GM23338 (cell line): ENCODE measurements around the gene DDC. TPM values are rescaled to one million over a fixed set of nuclear protein-coding genes. Genes with fewer than 3 reads are reported as not detected.

ENCODE experiments used
- ATAC-seq: fragments of 200-7000 bp; cut with Tn5 transposase; 3 replicates; pipeline ENCODE4 v1.9.1; 2020
- DNase-seq: peaks from one replicate; pipeline ENCODE4 v3.0.0-alpha.2; 2015; ENCODE audit warnings: low spot score
- H2AFZ ChIP-seq: fragments of 200-600 bp; sonication (generic); 2 replicates; pipeline ENCODE4 v1.8.0; 2016; ENCODE audit warnings: antibody characterized with exemption, mild to moderate bottlenecking, moderate library complexity
- H3F3A ChIP-seq: fragments of 200-600 bp; sonication (generic); replicated peaks from 2 replicates; pipeline ENCODE4 v1.8.0; 2017; ENCODE audit warnings: antibody characterized with exemption, mixed run types, low read depth
- H3K27ac ChIP-seq: fragments of 200-600 bp; sonication (generic); 2 replicates; pipeline ENCODE4 v1.6.1; 2016; ENCODE audit warnings: low read depth
- H3K27me3 ChIP-seq: fragments of 200-600 bp; sonication (generic); 2 replicates; pipeline ENCODE4 v1.8.0; 2016; ENCODE audit warnings: mild to moderate bottlenecking, mixed run types, moderate library complexity; ENCODE audit not compliant: insufficient read depth
- H3K36me3 ChIP-seq: fragments of 200-600 bp; sonication (generic); 2 replicates; pipeline ENCODE4 v1.8.0; 2016; ENCODE audit warnings: mild to moderate bottlenecking; ENCODE audit not compliant: insufficient read depth
- H3K4me1 ChIP-seq: fragments of 200-600 bp; sonication (generic); 2 replicates; pipeline ENCODE4 v1.8.0; 2016; ENCODE audit warnings: mild to moderate bottlenecking, moderate library complexity; ENCODE audit not compliant: insufficient read depth
- H3K4me2 ChIP-seq: fragments of 200-600 bp; sonication (generic); 2 replicates; pipeline ENCODE4 v1.7.1; 2017; ENCODE audit warnings: mixed run types
- H3K4me3 ChIP-seq: fragments of 200-600 bp; sonication (generic); 2 replicates; pipeline ENCODE4 v1.6.1; 2016; ENCODE audit warnings: mixed run types
- H3K79me2 ChIP-seq: fragments of 200-600 bp; sonication (generic); replicated peaks from 2 replicates; pipeline ENCODE4 v1.8.0; 2017; ENCODE audit warnings: mild to moderate bottlenecking; ENCODE audit not compliant: insufficient read depth
- H3K9me2 ChIP-seq: fragments of 200-600 bp; sonication (generic); 2 replicates; pipeline ENCODE4 v1.8.0; 2017; ENCODE audit not compliant: insufficient read depth
- H4K20me1 ChIP-seq: fragments of 200-600 bp; sonication (generic); replicated peaks from 2 replicates; pipeline ENCODE4 v1.8.0; 2017; ENCODE audit warnings: mild to moderate bottlenecking; ENCODE audit not compliant: insufficient read depth
- H3K27ac Mint-ChIP-seq: 2 replicates; pipeline ENCODE4 v1.8.0; 2020; ENCODE audit warnings: inconsistent platforms, mild to moderate bottlenecking, moderate library complexity, mixed read lengths
- H3K27me3 Mint-ChIP-seq: 3 replicates; pipeline ENCODE4 v1.8.0; 2022; ENCODE audit warnings: low read depth, mild to moderate bottlenecking, moderate library complexity, mixed read lengths, inconsistent platforms; ENCODE audit not compliant: insufficient read depth, poor library complexity
- H3K36me3 Mint-ChIP-seq: 3 replicates; pipeline ENCODE4 v1.8.0; 2021; ENCODE audit warnings: low read depth, mild to moderate bottlenecking, inconsistent platforms, moderate library complexity, mixed read lengths
- H3K4me1 Mint-ChIP-seq: 3 replicates; pipeline ENCODE4 v1.8.0; 2020; ENCODE audit warnings: mild to moderate bottlenecking, inconsistent platforms, mixed read lengths
- H3K4me3 Mint-ChIP-seq: 3 replicates; pipeline ENCODE4 v1.8.0; 2021; ENCODE audit warnings: moderate library complexity, mild to moderate bottlenecking, inconsistent platforms, mixed read lengths
- H3K9me3 Mint-ChIP-seq: 3 replicates; pipeline ENCODE4 v1.8.0; 2020; ENCODE audit warnings: moderate library complexity, mild to moderate bottlenecking, inconsistent platforms, mixed read lengths
- CREB1 ChIP-seq: fragments of 250-450 bp; sonication (Bioruptor Pico); IDR thresholded peaks from 2 replicates; pipeline ENCODE4 v1.5.0; 2020; ENCODE audit warnings: low read depth, mild to moderate bottlenecking, moderate library complexity
- CTCF ChIP-seq, 2 experiments: fragments of 200-600 bp in 1 of 2; sonication (generic) in 1 of 2; conservative IDR thresholded peaks; 2 replicates each; pipeline versions ENCODE4 v1.5.1 to v1.6.1; 2016 to 2017; ENCODE audit warnings: antibody characterized with exemption in 2 of 2, low read depth in 2 of 2, mild to moderate bottlenecking in 2 of 2, moderate library complexity in 1 of 2
- ETS1 ChIP-seq: IDR thresholded peaks from 2 replicates; pipeline ENCODE4 v1.6.1; 2016; ENCODE audit warnings: antibody characterized with exemption
- EZH2 ChIP-seq: fragments of 200-600 bp; sonication (generic); IDR thresholded peaks from one replicate; pipeline ENCODE4 v1.8.0; 2017; ENCODE audit warnings: antibody characterized with exemption, mild to moderate bottlenecking, low read depth; ENCODE audit not compliant: unreplicated experiment
- EZH2phosphoT487 ChIP-seq: fragments of 200-600 bp; sonication (generic); IDR thresholded peaks from one replicate; pipeline ENCODE4 v1.8.1; 2018; ENCODE audit warnings: antibody characterized with exemption; ENCODE audit not compliant: unreplicated experiment
- JUNB ChIP-seq: IDR thresholded peaks from one replicate; pipeline ENCODE4 v1.6.1; 2016; ENCODE audit warnings: antibody characterized with exemption; ENCODE audit not compliant: unreplicated experiment
- NANOG ChIP-seq: IDR thresholded peaks from 2 replicates; pipeline ENCODE4 v1.6.1; 2016; ENCODE audit warnings: antibody characterized with exemption, borderline replicate concordance
- POLR2AphosphoS5 ChIP-seq: IDR thresholded peaks from 2 replicates; pipeline ENCODE4 v1.6.1; 2016; ENCODE audit warnings: antibody characterized with exemption, low read depth
- REST ChIP-seq: IDR thresholded peaks from one replicate; pipeline ENCODE4 v1.6.1; 2018; ENCODE audit warnings: antibody characterized with exemption; ENCODE audit not compliant: unreplicated experiment
- STAT1 ChIP-seq: IDR thresholded peaks from one replicate; pipeline ENCODE4 v1.6.1; 2016; ENCODE audit warnings: antibody characterized with exemption; ENCODE audit not compliant: unreplicated experiment
- ZNF114 ChIP-seq: fragments of 250-450 bp; sonication (Bioruptor Pico); IDR thresholded peaks from 2 replicates; pipeline ENCODE4 v1.5.0; 2020; ENCODE audit warnings: mild to moderate bottlenecking, moderate library complexity
- ZNF331 ChIP-seq: fragments of 250-450 bp; sonication (Bioruptor Pico); IDR thresholded peaks from 2 replicates; pipeline ENCODE4 v1.5.0; 2020; ENCODE audit warnings: low read depth, mild to moderate bottlenecking, moderate library complexity
- ZNF462 ChIP-seq: fragments of 250-450 bp; sonication (Bioruptor Pico); IDR thresholded peaks from 2 replicates; pipeline ENCODE4 v1.5.0; 2020; ENCODE audit warnings: mild to moderate bottlenecking, moderate library complexity
- polyA plus RNA-seq: library from polyadenylated mRNA; unstranded; fragments of >200 nt; fragmentation: Nextera tagmentation; extraction: Ambion mirVana; gene quantifications from 2 replicates; pipeline ENCODE4 v1.2.1, GENCODE V29; 2016
- total RNA-seq: library from RNA; depleted of rRNA; stranded (reverse); fragments of >200 nt; shearing (Covaris generic); gene quantifications from 2 replicates; pipeline ENCODE4 v1.2.3, GENCODE V29; 2014

The DDC gene
- total and polyA plus RNA-seq, 2 experiments from 2014 or later = not detected

GRCh38 chr7:50543776-50544442 lies 21.3 kb downstream of the DDC start:
- Mint-ChIP-seq H3K27me3 (peaks cover 1% of the 10 kb centered on the region), H3K4me3 (no peak overlapping the region), H3K4me1 (no peaks in the 10 kb centered on the region), H3K36me3 (no peaks in the 10 kb centered on the region), H3K9me3 (no peaks in the 10 kb centered on the region), H3K27ac (no peak overlapping the region)
- H4K20me1 ChIP-seq = no peaks in the 10 kb centered on the region
- H3K4me3 ChIP-seq = no peak overlapping the region
- H2AFZ ChIP-seq = no peak overlapping the region
- no peaks in the 10 kb centered on the region for H3K36me3 ChIP-seq
- H3K4me1 ChIP-seq = no peaks in the 10 kb centered on the region
- no peaks in the 10 kb centered on the region for H3K79me2 ChIP-seq
- ATAC-seq (no peak), DNase-seq (no peak)
- no peaks in the 10 kb centered on the region for H3K9me2 ChIP-seq
- no peak overlapping the region for H3K4me2 ChIP-seq
- no peaks in the 10 kb centered on the region for H3F3A ChIP-seq
- no peak overlapping the region for H3K27ac ChIP-seq
- TF ChIP-seq STAT1 (no peak), CTCF (conservative IDR thresholded peaks at IDR 0.05; ENCODE audit: low read depth in 2 of 2) (no peak), ZNF331 (no peak), REST (no peak), NANOG (no peak), CREB1 (CRISPR knock-in tag) (no peak), EZH2 (no peak), ZNF114 (CRISPR knock-in tag) (no peak), JUNB (no peak), ETS1 (no peak), POLR2AphosphoS5 (no peak), EZH2phosphoT487 (no peak), ZNF462 (CRISPR knock-in tag) (no peak)
- H3K27me3 ChIP-seq = no peaks in the 10 kb centered on the region
